Neutrophil (primary cell): ENCODE results near the gene ZNF536.

Experiments used
- H3K27ac ChIP-seq: fragments of 200-600 bp; sonication (generic); 2 replicates; pipeline ENCODE4 v1.5.1; 2016; ENCODE audit warnings: mild to moderate bottlenecking, moderate library complexity
- H3K27me3 ChIP-seq: fragments of 200-600 bp; sonication (generic); 2 replicates; pipeline ENCODE4 v1.6.0; 2016; ENCODE audit warnings: mild to moderate bottlenecking
- H3K36me3 ChIP-seq: fragments of 200-600 bp; sonication (generic); 2 replicates; pipeline ENCODE4 v1.5.1; 2017
- H3K4me1 ChIP-seq, 2 experiments: fragments of 200-600 bp in 1 of 2; sonication (generic) in 1 of 2; 1 replicate in 1 of 2; 2 replicates in 1 of 2; pipeline versions ENCODE4 v1.5.1 to v1.6.1; 2013 to 2016; ENCODE audit warnings: low read depth in 1 of 2, low read length in 1 of 2, mild to moderate bottlenecking in 1 of 2, moderate library complexity in 1 of 2; ENCODE audit not compliant: control insufficient read depth in 1 of 2, insufficient read depth in 1 of 2
- H3K4me3 ChIP-seq, 2 experiments: fragments of 200-600 bp in 1 of 2; sonication (generic) in 1 of 2; 1 replicate in 1 of 2; 2 replicates in 1 of 2; pipeline ENCODE4 v1.5.1; 2013 to 2016; ENCODE audit warnings: low read depth in 1 of 2, low read length in 1 of 2, mild to moderate bottlenecking in 1 of 2, moderate library complexity in 1 of 2
- H3K9me3 ChIP-seq: fragments of 200-600 bp; sonication (generic); 2 replicates; pipeline ENCODE4 v1.5.1; 2016
- TF ChIP-seq, protein P1 (sequence below): fragments of 200-600 bp; sonication (generic); IDR thresholded peaks from 2 replicates; pipeline ENCODE4 v1.5.1; 2016; ENCODE audit warnings: antibody characterized with exemption

ZNF536 gene

GRCh38 chr19:30387311-30388115, 15.3 kb downstream of the ZNF536 start:
- Histone ChIP-seq H3K4me3 (no peak overlapping the region), H3K27me3 (peaks cover 16% of the 10 kb centered on the region), H3K27ac (no peak overlapping the region), H3K4me1 (no peaks in the 10 kb centered on the region), H3K36me3 (no peaks in the 10 kb centered on the region), H3K9me3 (no peaks in the 10 kb centered on the region)
- TF ChIP-seq, protein P1, sequence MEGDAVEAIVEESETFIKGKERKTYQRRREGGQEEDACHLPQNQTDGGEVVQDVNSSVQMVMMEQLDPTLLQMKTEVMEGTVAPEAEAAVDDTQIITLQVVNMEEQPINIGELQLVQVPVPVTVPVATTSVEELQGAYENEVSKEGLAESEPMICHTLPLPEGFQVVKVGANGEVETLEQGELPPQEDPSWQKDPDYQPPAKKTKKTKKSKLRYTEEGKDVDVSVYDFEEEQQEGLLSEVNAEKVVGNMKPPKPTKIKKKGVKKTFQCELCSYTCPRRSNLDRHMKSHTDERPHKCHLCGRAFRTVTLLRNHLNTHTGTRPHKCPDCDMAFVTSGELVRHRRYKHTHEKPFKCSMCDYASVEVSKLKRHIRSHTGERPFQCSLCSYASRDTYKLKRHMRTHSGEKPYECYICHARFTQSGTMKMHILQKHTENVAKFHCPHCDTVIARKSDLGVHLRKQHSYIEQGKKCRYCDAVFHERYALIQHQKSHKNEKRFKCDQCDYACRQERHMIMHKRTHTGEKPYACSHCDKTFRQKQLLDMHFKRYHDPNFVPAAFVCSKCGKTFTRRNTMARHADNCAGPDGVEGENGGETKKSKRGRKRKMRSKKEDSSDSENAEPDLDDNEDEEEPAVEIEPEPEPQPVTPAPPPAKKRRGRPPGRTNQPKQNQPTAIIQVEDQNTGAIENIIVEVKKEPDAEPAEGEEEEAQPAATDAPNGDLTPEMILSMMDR: no peak

DNA sequence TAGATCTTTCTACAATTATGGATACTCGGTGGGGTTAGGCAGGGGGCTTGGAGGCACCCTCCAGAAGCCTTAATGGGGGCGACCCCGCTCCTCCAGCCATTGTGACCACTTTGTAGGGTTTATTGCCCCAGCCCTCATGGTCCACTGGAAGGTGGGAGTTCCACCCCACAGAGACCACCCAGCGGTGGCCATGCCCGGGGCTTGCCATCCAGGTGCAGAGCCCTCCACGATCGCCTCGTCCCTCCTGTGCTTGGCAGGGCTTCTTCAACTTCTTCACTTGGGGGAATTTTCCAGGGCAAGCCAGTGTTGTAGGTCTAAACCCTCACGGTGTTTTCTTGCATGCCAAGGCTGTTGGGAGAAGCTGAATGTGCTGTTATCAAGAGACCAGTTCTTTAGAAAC, 16.1 kb downstream of the ZNF536 start:
- H3K36me3 ChIP-seq: no peaks in the 10 kb centered on the region
- no peak overlapping the region for H3K27ac ChIP-seq
- peaks cover 24% of the 10 kb centered on the region for H3K27me3 ChIP-seq
- H3K4me1 ChIP-seq: no peaks in the 10 kb centered on the region
- H3K9me3 ChIP-seq: no peaks in the 10 kb centered on the region
- TF ChIP-seq, protein P1: no peak
- no peak overlapping the region for H3K4me3 ChIP-seq

GRCh38 chr19:30388819-30389218, 16.6 kb downstream of the ZNF536 start:
- Histone ChIP-seq H3K27ac (no peak overlapping the region), H3K4me1 (no peaks in the 10 kb centered on the region), H3K4me3 (no peak overlapping the region), H3K9me3 (no peaks in the 10 kb centered on the region), H3K27me3 (peaks cover 27% of the 10 kb centered on the region), H3K36me3 (no peaks in the 10 kb centered on the region)
- TF ChIP-seq, protein P1: no peak

DNA sequence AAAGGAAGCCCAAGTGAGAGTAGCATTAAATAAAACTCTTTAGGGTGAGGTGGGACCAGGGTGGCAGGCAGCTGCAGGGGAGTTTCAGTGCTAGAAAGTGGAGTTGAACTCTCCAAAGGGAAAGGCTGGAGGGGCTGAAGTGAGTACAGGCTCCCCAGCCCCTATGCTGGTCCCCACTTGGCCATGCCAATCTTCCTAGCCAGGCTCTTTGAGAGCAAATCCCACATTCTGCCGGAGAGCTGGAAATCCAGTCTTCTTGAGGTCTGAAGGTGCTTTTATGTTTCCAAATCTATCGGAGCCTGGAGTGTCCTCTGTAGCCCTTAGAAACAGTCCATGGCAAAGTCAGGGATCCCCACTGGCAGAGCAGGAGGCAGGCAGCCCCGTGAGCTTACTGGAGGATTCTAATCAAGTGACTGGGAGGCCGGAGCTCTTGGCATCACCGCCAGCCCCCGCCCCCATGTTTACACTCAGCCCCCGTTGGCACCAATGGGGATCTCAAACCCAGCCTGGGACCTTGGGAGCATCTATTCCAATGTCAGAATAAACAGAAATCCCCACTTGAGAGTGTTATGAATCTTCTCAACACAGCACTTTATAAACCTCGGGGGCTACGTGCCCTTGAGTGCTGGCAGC, 18.3 kb downstream of the ZNF536 start:
- Histone ChIP-seq H3K4me1 (no peaks in the 10 kb centered on the region), H3K9me3 (no peaks in the 10 kb centered on the region), H3K27me3 (peaks cover 29% of the 10 kb centered on the region), H3K36me3 (no peaks in the 10 kb centered on the region), H3K27ac (no peak overlapping the region), H3K4me3 (no peak overlapping the region)
- TF ChIP-seq, protein P1: no peak

- Histone ChIP-seq H3K4me1 (no peaks in the 10 kb centered on the region), H3K9me3 (no peaks in the 10 kb centered on the region), H3K27me3 (peaks cover 35% of the 10 kb centered on the region), H3K27ac (no peak overlapping the region), H3K4me3 (no peak overlapping the region), H3K36me3 (no peaks in the 10 kb centered on the region)
- TF ChIP-seq, protein P1: no peak
Observed at GRCh38 chr19:30391052-30391451, 18.9 kb downstream of the ZNF536 start.
